ENCODE results near the gene PTTG1IP.

Gene PTTG1IP

DNA sequence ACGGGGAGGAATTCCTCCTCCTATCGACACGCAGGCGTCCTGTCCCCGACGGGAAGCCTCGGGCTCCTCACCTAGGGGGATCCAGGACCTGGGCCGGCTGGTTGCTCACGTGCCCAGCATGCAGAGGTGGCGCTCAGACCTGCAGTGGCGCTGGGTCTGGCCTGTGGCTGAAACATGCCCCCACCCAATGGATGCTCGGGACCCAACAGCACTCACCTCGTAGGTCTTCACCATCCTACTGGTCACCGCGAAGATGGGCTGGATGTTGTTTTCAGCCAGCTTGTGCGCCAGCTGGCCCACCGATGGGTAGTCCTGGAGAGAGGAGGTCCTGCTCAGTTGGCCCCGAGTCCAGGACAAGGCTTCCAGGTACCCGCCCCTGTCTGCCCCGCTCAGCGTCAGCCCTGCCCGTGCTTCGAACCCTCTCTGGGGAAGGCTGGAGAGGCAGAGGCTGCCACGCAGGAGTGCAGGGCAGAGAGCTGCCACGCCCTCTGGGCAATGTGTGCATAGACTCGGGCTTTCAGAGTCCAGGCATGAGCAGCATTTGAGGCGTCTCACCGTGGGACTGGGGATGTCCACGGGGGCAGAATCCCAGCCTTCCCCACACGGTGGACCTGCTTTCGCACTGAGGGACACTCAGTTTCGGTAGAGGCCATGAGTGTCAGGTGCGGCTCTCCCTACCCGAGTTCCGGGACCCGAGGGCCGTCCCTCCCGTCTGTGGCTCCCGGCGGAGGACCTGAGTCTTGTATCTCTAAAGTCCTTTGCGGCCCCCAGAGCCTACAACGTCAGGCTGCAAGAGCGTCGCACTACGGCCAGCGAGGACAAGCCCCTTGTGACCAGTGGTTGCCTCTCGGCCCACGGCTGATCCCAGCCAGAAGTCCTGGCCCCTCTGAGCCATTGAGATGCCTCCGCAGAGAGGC, 25.6 kb upstream of the PTTG1IP start:
- Histone ChIP-seq H3K36me3 (ENCODE audit: control insufficient read depth, low read depth, low read length) (no peaks in the 10 kb centered on the region), H3K4me3 (ENCODE audit: low read length) (no peak overlapping the region), H3K27me3 (ENCODE audit: control insufficient read depth, insufficient read depth, low read length) (no peaks in the 10 kb centered on the region), H3K9ac (ENCODE audit: low read length) (no peak overlapping the region), H3K27ac (ENCODE audit: low read length) (no peak overlapping the region), H3K9me3 (ENCODE audit: control insufficient read depth, low read depth, low read length) (no peaks in the 10 kb centered on the region), H3K4me1 (ENCODE audit: control insufficient read depth, low read depth, low read length) (no peaks in the 10 kb centered on the region)

- Histone ChIP-seq H3K4me3 (ENCODE audit: low read length) (no peak overlapping the region), H3K27ac (ENCODE audit: low read length) (no peak overlapping the region), H3K27me3 (ENCODE audit: control insufficient read depth, insufficient read depth, low read length) (no peaks in the 10 kb centered on the region), H3K4me1 (ENCODE audit: control insufficient read depth, low read depth, low read length) (no peaks in the 10 kb centered on the region), H3K36me3 (ENCODE audit: control insufficient read depth, low read depth, low read length) (no peaks in the 10 kb centered on the region), H3K9ac (ENCODE audit: low read length) (no peak overlapping the region), H3K9me3 (ENCODE audit: control insufficient read depth, low read depth, low read length) (no peaks in the 10 kb centered on the region)
These were observed 24.6 kb upstream of the PTTG1IP start for GRCh38 chr21:44898011-44898488.

DNA sequence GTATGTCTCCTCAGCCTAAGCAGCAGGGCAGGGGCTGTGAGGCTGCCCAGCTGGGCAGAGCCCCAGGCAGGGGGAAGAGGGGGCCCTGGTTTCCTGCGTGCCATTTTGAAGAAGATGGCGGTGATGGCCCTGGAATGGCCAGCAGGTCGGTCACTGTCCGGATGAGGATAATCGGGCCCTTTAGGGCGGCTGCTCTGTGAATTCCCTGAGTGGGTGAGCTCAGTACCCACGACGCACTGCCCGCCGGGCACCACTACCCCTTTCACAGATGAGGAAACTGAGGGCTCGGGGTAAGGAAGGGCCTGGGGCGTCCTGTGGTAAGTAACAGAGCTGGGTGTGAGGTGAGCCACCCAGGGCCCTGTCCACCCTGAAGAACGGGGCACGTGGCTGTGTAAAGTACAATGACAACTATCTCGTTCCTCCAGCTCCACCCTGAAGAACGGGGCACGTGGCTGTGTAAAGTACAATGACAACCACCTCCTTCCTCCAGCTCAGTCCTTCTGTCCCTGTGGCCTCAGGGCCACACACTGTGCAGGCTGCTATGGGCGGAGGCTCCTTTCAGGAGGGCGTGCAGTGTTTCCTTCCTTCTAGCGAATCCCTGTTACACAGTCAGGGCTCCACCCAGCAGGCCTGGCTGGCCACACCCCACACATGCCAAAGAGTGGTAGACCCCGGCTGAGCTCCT, 24.0 kb upstream of the PTTG1IP start:
- Histone ChIP-seq H3K4me3 (ENCODE audit: low read length) (no peak overlapping the region), H3K9me3 (ENCODE audit: control insufficient read depth, low read depth, low read length) (no peaks in the 10 kb centered on the region), H3K27me3 (ENCODE audit: control insufficient read depth, insufficient read depth, low read length) (no peaks in the 10 kb centered on the region), H3K36me3 (ENCODE audit: control insufficient read depth, low read depth, low read length) (no peaks in the 10 kb centered on the region), H3K9ac (ENCODE audit: low read length) (no peak overlapping the region), H3K27ac (ENCODE audit: low read length) (no peak overlapping the region), H3K4me1 (ENCODE audit: control insufficient read depth, low read depth, low read length) (no peaks in the 10 kb centered on the region)

- H3K36me3 ChIP-seq (ENCODE audit: control insufficient read depth, low read depth, low read length) = no peaks in the 10 kb centered on the region
- H3K4me1 ChIP-seq (ENCODE audit: control insufficient read depth, low read depth, low read length) = no peaks in the 10 kb centered on the region
- no peak overlapping the region for H3K4me3 ChIP-seq (ENCODE audit: low read length)
- no peak overlapping the region for H3K9ac ChIP-seq (ENCODE audit: low read length)
- no peaks in the 10 kb centered on the region for H3K27me3 ChIP-seq (ENCODE audit: control insufficient read depth, insufficient read depth, low read length)
- no peaks in the 10 kb centered on the region for H3K9me3 ChIP-seq (ENCODE audit: control insufficient read depth, low read depth, low read length)
- no peak overlapping the region for H3K27ac ChIP-seq (ENCODE audit: low read length)
These were observed 23.2 kb upstream of the PTTG1IP start for GRCh38 chr21:44896561-44897286.

DNA sequence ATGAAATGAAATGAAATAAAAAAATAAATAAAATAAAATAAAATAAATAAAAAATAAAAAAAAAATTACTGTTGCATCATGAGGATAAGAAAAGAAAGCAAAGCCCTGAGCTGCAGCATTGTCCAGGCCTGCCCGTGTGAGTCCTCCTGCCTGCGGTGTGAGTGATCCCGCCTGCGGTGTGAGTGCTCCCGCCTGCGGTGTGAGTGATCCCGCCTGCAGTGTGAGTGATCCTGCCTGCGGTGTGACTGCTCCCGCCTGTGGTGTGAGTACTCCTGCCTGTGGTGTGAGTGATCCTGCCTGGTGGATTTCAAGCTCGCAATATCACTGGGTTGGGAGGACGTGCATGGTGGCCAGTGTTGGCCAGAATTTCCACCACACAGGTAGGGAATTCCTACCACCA, 22.4 kb upstream of the PTTG1IP start:
- no peak overlapping the region for H3K9ac ChIP-seq (ENCODE audit: low read length)
- no peaks in the 10 kb centered on the region for H3K27me3 ChIP-seq (ENCODE audit: control insufficient read depth, insufficient read depth, low read length)
- no peak overlapping the region for H3K27ac ChIP-seq (ENCODE audit: low read length)
- no peaks in the 10 kb centered on the region for H3K36me3 ChIP-seq (ENCODE audit: control insufficient read depth, low read depth, low read length)
- no peaks in the 10 kb centered on the region for H3K4me1 ChIP-seq (ENCODE audit: control insufficient read depth, low read depth, low read length)
- H3K9me3 ChIP-seq (ENCODE audit: control insufficient read depth, low read depth, low read length) = no peaks in the 10 kb centered on the region
- no peak overlapping the region for H3K4me3 ChIP-seq (ENCODE audit: low read length)

- no peaks in the 10 kb centered on the region for H3K9me3 ChIP-seq (ENCODE audit: control insufficient read depth, low read depth, low read length)
- H3K9ac ChIP-seq (ENCODE audit: low read length) = no peak overlapping the region
- H3K36me3 ChIP-seq (ENCODE audit: control insufficient read depth, low read depth, low read length) = no peaks in the 10 kb centered on the region
- no peak overlapping the region for H3K4me3 ChIP-seq (ENCODE audit: low read length)
- H3K4me1 ChIP-seq (ENCODE audit: control insufficient read depth, low read depth, low read length) = no peaks in the 10 kb centered on the region
- no peaks in the 10 kb centered on the region for H3K27me3 ChIP-seq (ENCODE audit: control insufficient read depth, insufficient read depth, low read length)
- H3K27ac ChIP-seq (ENCODE audit: low read length) = no peak overlapping the region
These were observed 21.3 kb upstream of the PTTG1IP start for GRCh38 chr21:44894687-44895302.

GRCh38 chr21:44893948-44894656, 20.6 kb upstream of the PTTG1IP start:
- Histone ChIP-seq H3K9me3 (ENCODE audit: control insufficient read depth, low read depth, low read length) (no peaks in the 10 kb centered on the region), H3K36me3 (ENCODE audit: control insufficient read depth, low read depth, low read length) (no peaks in the 10 kb centered on the region), H3K4me3 (ENCODE audit: low read length) (no peak overlapping the region), H3K27ac (ENCODE audit: low read length) (no peak overlapping the region), H3K4me1 (ENCODE audit: control insufficient read depth, low read depth, low read length) (no peaks in the 10 kb centered on the region), H3K9ac (ENCODE audit: low read length) (no peak overlapping the region), H3K27me3 (ENCODE audit: control insufficient read depth, insufficient read depth, low read length) (no peaks in the 10 kb centered on the region)

DNA sequence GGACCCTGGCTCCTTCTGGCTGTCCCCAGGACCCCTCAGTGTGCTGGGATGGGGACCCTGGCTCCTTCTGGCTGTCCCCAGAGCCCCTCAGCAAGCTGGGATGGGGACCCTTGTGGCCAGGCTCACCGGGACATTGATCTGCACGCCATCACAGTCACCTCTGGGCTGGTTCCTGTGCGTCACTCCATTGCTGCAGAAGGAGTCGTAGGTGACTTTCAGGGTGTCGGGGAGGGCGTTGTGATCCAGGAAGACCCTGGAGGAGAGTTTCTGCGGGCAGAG, 19.7 kb upstream of the PTTG1IP start:
- no peak overlapping the region for H3K9ac ChIP-seq (ENCODE audit: low read length)
- H3K4me1 ChIP-seq (ENCODE audit: control insufficient read depth, low read depth, low read length) = no peaks in the 10 kb centered on the region
- H3K4me3 ChIP-seq (ENCODE audit: low read length) = no peak overlapping the region
- no peaks in the 10 kb centered on the region for H3K27me3 ChIP-seq (ENCODE audit: control insufficient read depth, insufficient read depth, low read length)
- no peaks in the 10 kb centered on the region for H3K9me3 ChIP-seq (ENCODE audit: control insufficient read depth, low read depth, low read length)
- no peaks in the 10 kb centered on the region for H3K36me3 ChIP-seq (ENCODE audit: control insufficient read depth, low read depth, low read length)
- no peak overlapping the region for H3K27ac ChIP-seq (ENCODE audit: low read length)

DNA sequence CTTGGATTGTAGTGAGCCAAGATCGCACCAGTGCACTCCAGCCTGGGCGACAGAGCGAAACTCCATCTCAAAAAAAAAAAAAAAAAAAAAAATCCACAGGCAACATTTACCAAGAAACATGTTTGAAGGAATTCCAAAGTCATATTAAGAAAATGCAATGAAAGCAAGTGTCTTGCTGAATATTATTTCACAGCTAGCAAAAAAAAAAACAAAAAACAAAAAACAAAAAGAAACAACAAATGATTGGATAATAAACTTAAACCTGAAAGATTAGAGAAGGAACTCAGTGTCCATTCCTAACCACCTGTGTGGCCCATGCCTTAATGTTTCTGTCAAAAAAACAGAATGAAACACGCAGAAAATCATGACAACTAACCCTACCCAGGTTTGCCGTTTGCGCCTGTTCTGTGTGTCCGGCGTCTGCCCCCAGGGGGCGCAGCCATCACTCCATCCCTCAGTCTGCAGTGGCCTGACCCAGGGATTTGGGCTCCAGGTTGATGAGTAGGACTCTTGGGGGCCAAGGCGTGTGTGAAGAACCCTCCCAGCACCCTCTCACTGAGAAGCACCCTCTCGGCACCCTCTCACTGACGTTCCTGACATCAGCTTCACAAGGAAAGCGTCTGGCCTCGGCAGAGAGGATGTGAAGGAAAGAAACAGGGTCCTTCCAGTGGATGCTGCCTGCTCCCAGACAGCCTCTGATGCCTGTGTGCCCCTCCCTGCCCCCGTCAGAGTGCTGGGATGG, 19.2 kb upstream of the PTTG1IP start:
- H3K27me3 ChIP-seq (ENCODE audit: control insufficient read depth, insufficient read depth, low read length) = no peaks in the 10 kb centered on the region
- H3K9me3 ChIP-seq (ENCODE audit: control insufficient read depth, low read depth, low read length) = no peaks in the 10 kb centered on the region
- H3K9ac ChIP-seq (ENCODE audit: low read length) = no peak overlapping the region
- H3K27ac ChIP-seq (ENCODE audit: low read length) = no peak overlapping the region
- no peaks in the 10 kb centered on the region for H3K4me1 ChIP-seq (ENCODE audit: control insufficient read depth, low read depth, low read length)
- no peaks in the 10 kb centered on the region for H3K36me3 ChIP-seq (ENCODE audit: control insufficient read depth, low read depth, low read length)
- H3K4me3 ChIP-seq (ENCODE audit: low read length) = no peak overlapping the region

- H3K36me3 ChIP-seq (ENCODE audit: control insufficient read depth, low read depth, low read length) = no peaks in the 10 kb centered on the region
- no peaks in the 10 kb centered on the region for H3K4me1 ChIP-seq (ENCODE audit: control insufficient read depth, low read depth, low read length)
- H3K27me3 ChIP-seq (ENCODE audit: control insufficient read depth, insufficient read depth, low read length) = no peaks in the 10 kb centered on the region
- H3K4me3 ChIP-seq (ENCODE audit: low read length) = no peak overlapping the region
- H3K9ac ChIP-seq (ENCODE audit: low read length) = no peak overlapping the region
- no peaks in the 10 kb centered on the region for H3K9me3 ChIP-seq (ENCODE audit: control insufficient read depth, low read depth, low read length)
- H3K27ac ChIP-seq (ENCODE audit: low read length) = no peak overlapping the region
These were observed 18.6 kb upstream of the PTTG1IP start for GRCh38 chr21:44892095-44892494.

All from iPS-18a (cell line).